PC-9 (cell line): Measurements from ENCODE around the gene PANK2. TPM values are rescaled to one million over a fixed set of nuclear protein-coding genes. Genes with fewer than 3 reads are reported as not detected.
"Not testable (repeated sequence)": the region's sequence is repeated elsewhere in the genome, so short reads cannot be mapped to it uniquely, and the experiment has no call there.

ENCODE experiments used
- BruUV-seq: library from RNA; stranded (reverse); fragments of 400-500 nt; replicated peaks from 2 replicates; lab custom pipeline; 2021; lab: Mats Ljungman, UMichigan
- CTCF ChIA-PET: fragments of 300-600 bp; sonication (Branson Sonifier 250); formaldehyde crosslinking; loops from one replicate; lab custom pipeline; 2022; ENCODE audit warnings: antibody characterized with exemption; lab: Charles Lee
- POLR2A ChIA-PET: fragments of 300-600 bp; sonication (Branson Sonifier 250); formaldehyde crosslinking; loops from one replicate; lab custom pipeline; 2022; ENCODE audit warnings: antibody characterized with exemption; ENCODE audit not compliant: unreplicated experiment; lab: Charles Lee
- DNase-seq, 2 experiments: peaks; one replicate each; pipeline versions ENCODE4 v3.0.0 to v3.0.0-alpha.2; 2015 to 2022; ENCODE audit warnings: mixed read lengths in 1 of 2
- H2AFZ ChIP-seq: fragments of 200-600 bp; sonication (generic); 2 replicates; pipeline ENCODE4 v1.8.1; 2017; ENCODE audit warnings: antibody characterized with exemption
- H3F3A ChIP-seq: fragments of 200-600 bp; sonication (generic); 2 replicates; pipeline ENCODE4 v1.8.1; 2017; ENCODE audit warnings: antibody characterized with exemption, mild to moderate bottlenecking, low read depth; ENCODE audit not compliant: insufficient read depth
- H3K27ac ChIP-seq: fragments of 200-600 bp; sonication (generic); 2 replicates; pipeline ENCODE4 v1.6.1; 2016; ENCODE audit warnings: mixed run types
- H3K27me3 ChIP-seq: fragments of 200-600 bp; sonication (generic); 2 replicates; pipeline ENCODE4 v1.6.1; 2016; ENCODE audit warnings: low read depth, mixed run types; ENCODE audit not compliant: insufficient read depth
- H3K36me3 ChIP-seq: fragments of 200-600 bp; sonication (generic); 2 replicates; pipeline ENCODE4 v1.6.1; 2016; ENCODE audit warnings: low read depth, mixed run types
- H3K4me1 ChIP-seq: fragments of 200-600 bp; sonication (generic); replicated peaks from 2 replicates; pipeline ENCODE4 v1.6.1; 2016; ENCODE audit warnings: mixed run types; ENCODE audit not compliant: insufficient read depth
- H3K4me2 ChIP-seq: fragments of 200-600 bp; sonication (generic); 2 replicates; pipeline ENCODE4 v1.6.1; 2017; ENCODE audit warnings: mixed run types
- H3K4me3 ChIP-seq: fragments of 200-600 bp; sonication (generic); 2 replicates; pipeline ENCODE4 v1.6.1; 2016; ENCODE audit warnings: mixed run types
- H3K79me2 ChIP-seq: fragments of 200-600 bp; sonication (generic); 2 replicates; pipeline ENCODE4 v1.6.1; 2017; ENCODE audit warnings: low read depth, mixed run types
- H3K9me2 ChIP-seq: fragments of 200-600 bp; sonication (generic); 2 replicates; pipeline ENCODE4 v1.8.1; 2017; ENCODE audit warnings: mild to moderate bottlenecking; ENCODE audit not compliant: insufficient read depth
- H3K9me3 ChIP-seq: fragments of 200-600 bp; sonication (generic); 2 replicates; pipeline ENCODE4 v1.8.1; 2016; ENCODE audit warnings: low read depth; ENCODE audit not compliant: insufficient read depth
- H4K20me1 ChIP-seq: fragments of 200-600 bp; sonication (generic); 2 replicates; pipeline ENCODE4 v1.8.1; 2017; ENCODE audit not compliant: insufficient read depth
- CTCF ChIP-seq: fragments of 200-600 bp; sonication (generic); conservative IDR thresholded peaks from 2 replicates; pipeline ENCODE4 v1.6.1; 2017; ENCODE audit warnings: mixed run types, antibody characterized with exemption, mild to moderate bottlenecking, moderate library complexity
- EZH2 ChIP-seq: fragments of 200-600 bp; sonication (generic); IDR thresholded peaks from 2 replicates; pipeline ENCODE4 v1.8.0; 2017; ENCODE audit warnings: antibody characterized with exemption, low read depth
- intact Hi-C: fragments of 100-400 bp; cut with micrococcal nuclease; formaldehyde crosslinking; loops from one replicate; pipeline ENCODE4 v1.10.0; 2022; ENCODE audit not compliant: unreplicated experiment
- total RNA-seq: library from RNA; stranded (reverse); gene quantifications from 2 replicates; pipeline ENCODE4 v1.2.3, GENCODE V29; 2021

Gene PANK2
- total RNA-seq, 1 experiment from 2014 or later: 51.6 TPM

DNA sequence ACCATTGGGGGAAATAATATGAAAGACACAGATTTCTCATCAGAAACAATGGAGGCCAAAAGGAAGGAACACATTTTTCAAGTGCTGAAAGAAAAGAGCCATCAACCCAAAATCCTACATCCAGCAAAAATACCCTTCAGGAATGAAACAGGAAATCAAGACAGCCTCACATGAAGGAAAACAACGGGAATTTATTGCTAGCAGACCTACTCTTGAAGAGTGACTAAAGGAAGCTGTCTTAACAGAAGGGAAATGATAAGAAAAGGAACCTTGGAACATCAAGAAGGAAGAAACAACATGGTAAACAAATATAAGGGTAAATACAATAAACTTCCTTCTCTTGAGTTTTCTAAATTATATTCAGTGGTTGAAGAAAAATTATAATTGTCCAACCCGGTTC lies 82.0 kb downstream of the PANK2 start:
- no peaks in the 10 kb centered on the region for H3K27me3 ChIP-seq
- CTCF ChIA-PET: no interaction called here
- H3K79me2 ChIP-seq: peaks cover 60% of the 10 kb centered on the region
- no peak for TF ChIP-seq CTCF
- H4K20me1 ChIP-seq: peaks cover 22% of the 10 kb centered on the region; the same call in 1 of the 2 replicates
- no peaks in the 10 kb centered on the region for H3K4me1 ChIP-seq
- no peak overlapping the region for H3K4me2 ChIP-seq
- POLR2A ChIA-PET: no interaction called here
- H3K27ac ChIP-seq: no peak overlapping the region
- 0 out of 2 replicates have a peak, but pooled peaks cover 8% of the 10 kb centered on the region for H3F3A ChIP-seq
- H3K9me2 ChIP-seq: no peaks in the 10 kb centered on the region
- H3K36me3 ChIP-seq: peaks cover 11% of the 10 kb centered on the region
- no peak overlapping the region for H3K4me3 ChIP-seq
- H2AFZ ChIP-seq: no peak overlapping the region
- no peaks in the 10 kb centered on the region for H3K9me3 ChIP-seq
- no peak for DNase-seq
- intact Hi-C loops: no loop called here
- BruUV-seq: no TSS peak

DNA sequence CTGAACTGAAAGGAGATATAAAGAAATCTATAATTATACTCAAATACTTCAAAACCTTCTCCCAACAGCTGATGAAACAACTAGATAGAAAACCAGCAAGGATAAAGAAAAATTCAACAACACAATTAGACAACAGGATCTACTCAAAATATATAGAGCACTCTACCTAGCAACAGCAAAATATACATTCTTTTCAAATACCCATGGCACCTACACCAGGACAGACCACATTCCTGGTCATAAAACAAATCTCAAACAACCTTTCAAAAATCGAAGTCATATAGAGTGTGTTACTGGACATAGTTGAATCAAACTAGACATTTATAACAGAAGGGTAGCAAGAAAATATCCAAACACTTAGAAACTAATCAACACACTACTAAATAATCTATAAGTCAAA lies 83.0 kb downstream of the PANK2 start:
- POLR2A ChIA-PET: no interaction called here
- Histone ChIP-seq H3K27ac (no peak overlapping the region), H3K79me2 (peaks cover 60% of the 10 kb centered on the region), H2AFZ (no peak overlapping the region), H3K4me2 (no peak overlapping the region), H3K4me3 (no peak overlapping the region), H3K9me3 (no peaks in the 10 kb centered on the region), H3F3A (0 out of 2 replicates have a peak, but pooled peaks cover 7% of the 10 kb centered on the region), H4K20me1 (peaks cover 22% of the 10 kb centered on the region; the same call in 1 of the 2 replicates), H3K36me3 (peaks cover 2% of the 10 kb centered on the region), H3K27me3 (no peaks in the 10 kb centered on the region), H3K9me2 (no peaks in the 10 kb centered on the region), H3K4me1 (no peaks in the 10 kb centered on the region)
- no peak for DNase-seq
- intact Hi-C loops: no loop called here
- no TSS peak for BruUV-seq
- TF ChIP-seq CTCF (no peak), EZH2 (no peak)
- CTCF ChIA-PET: no interaction called here

DNA sequence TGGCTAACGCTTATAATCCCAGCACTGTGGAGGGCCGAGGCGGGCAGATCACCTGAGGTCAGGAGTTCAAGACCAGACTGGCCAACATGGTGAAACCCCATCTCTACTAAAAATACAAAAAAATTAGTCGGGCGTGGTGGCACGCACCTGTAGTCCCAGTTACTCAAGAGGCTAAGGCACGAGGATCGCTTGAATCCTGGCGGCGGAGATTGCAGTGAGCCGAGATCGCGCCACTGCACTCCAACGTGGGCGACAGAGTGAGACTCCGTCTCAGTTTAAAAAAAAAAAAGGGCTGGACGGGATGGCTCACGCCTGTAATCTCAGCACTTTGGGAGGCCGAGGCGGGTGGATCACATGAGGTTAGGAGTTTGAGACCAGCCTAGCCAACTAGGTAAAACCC lies 83.4 kb downstream of the PANK2 start:
- POLR2A ChIA-PET: not testable (repeated sequence)

DNA sequence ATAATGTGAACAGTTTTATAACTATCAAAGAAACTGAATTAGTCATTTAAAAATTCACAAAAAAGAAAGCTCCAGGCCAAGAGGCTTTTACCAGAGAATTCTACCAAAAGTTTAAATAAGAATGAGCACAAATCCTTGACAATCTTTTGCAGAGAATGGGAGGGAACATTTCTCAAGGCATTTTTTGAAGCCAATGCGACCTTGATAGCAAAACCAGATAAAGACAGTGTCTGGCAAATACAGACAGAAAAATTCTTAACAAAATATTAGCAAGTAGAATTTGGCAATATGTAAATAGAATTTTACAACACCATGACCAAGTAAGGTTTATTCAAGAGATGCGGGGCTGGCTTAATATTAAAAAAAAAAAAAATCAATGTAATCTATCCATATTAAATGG lies 84.5 kb downstream of the PANK2 start:
- Histone ChIP-seq H3K79me2 (peaks cover 60% of the 10 kb centered on the region), H3K9me2 (no peaks in the 10 kb centered on the region), H3K27ac (no peak overlapping the region), H3K4me1 (no peaks in the 10 kb centered on the region), H3K36me3 (no peaks in the 10 kb centered on the region; the same call in 1 of the 2 replicates), H3F3A (0 out of 2 replicates have a peak, but pooled peaks cover 3% of the 10 kb centered on the region), H3K4me2 (no peak overlapping the region), H4K20me1 (peaks cover 22% of the 10 kb centered on the region; the same call in 1 of the 2 replicates), H3K9me3 (no peaks in the 10 kb centered on the region), H3K4me3 (no peak overlapping the region), H2AFZ (no peak overlapping the region), H3K27me3 (no peaks in the 10 kb centered on the region)
- ChIA-PET POLR2A (interaction anchor here (0.6 kb wide), 1 partner anchor 32 kb away, joined by 4 read pairs; no protein-coding TSS in a partner anchor), CTCF (no interaction called here)
- no peak for TF ChIP-seq EZH2
- no peak for TF ChIP-seq CTCF
- intact Hi-C loops: no loop called here
- no TSS peak for BruUV-seq
- DNase-seq: no peak

More for the DNA sequence above, 83.4 kb downstream of the PANK2 start:
- H3K4me2 ChIP-seq, H3K27ac ChIP-seq, BruUV-seq, H3K9me3 ChIP-seq, H3K4me3 ChIP-seq, H3K9me2 ChIP-seq, intact Hi-C loops, DNase-seq, H3K27me3 ChIP-seq, H3F3A ChIP-seq, H3K4me1 ChIP-seq, H2AFZ ChIP-seq, H3K36me3 ChIP-seq, CTCF ChIA-PET: not testable (repeated sequence)
- Histone ChIP-seq H4K20me1 (peaks cover 22% of the 10 kb centered on the region; the same call in 1 of the 2 replicates), H3K79me2 (peaks cover 60% of the 10 kb centered on the region)
